Measurements from ENCODE around the gene KLHDC8B. TPM values are rescaled to one million over a fixed set of nuclear protein-coding genes. Genes with fewer than 3 reads are reported as not detected.

Gene KLHDC8B
- 3.5 and 7.7 TPM in 2 replicates for total RNA-seq (2013; cell fraction: nucleolus; rRNA removed)
- total RNA-seq (2014; rRNA removed) (0.73 and 1.4 TPM in 2 replicates), total RNA-seq (2014; rRNA removed; fragmentation: Illumina TruSeq; extraction: Trizol) (0.64 and 0.89 TPM in 2 replicates), total RNA-seq (2021) (1.2 and 1.9 TPM in 2 replicates), polyA plus RNA-seq (2011; rRNA removed) (0.79 and 1.5 TPM in 2 replicates), polyA plus RNA-seq (2014; fragmentation: Illumina TruSeq; extraction: Trizol) (0.85 and 0.98 TPM in 2 replicates), polyA plus RNA-seq (2014; fragmentation: Nextera tagmentation; extraction: Ambion mirVana) (under 1 TPM in 1 of 2 experiments, not detected in 1; 0.40 TPM), polyA plus RNA-seq (2014; rRNA removed) (0.31 and 1.3 TPM in 2 replicates), polyA plus RNA-seq (2016; fragmentation: Nextera tagmentation; extraction: Ambion mirVana) (under 1 TPM; 0.80 to 0.92 TPM), polyA minus RNA-seq (2011; rRNA and poly(A)+ RNA removed) (0.51 and 1.1 TPM in 2 replicates), Bru-seq, nascent RNA (percentile 40 among the genes with signal in this experiment), BruChase-seq, experiment 1, labeled RNA remaining after a 6-hour chase (percentile 29 among the genes with signal in this experiment), BruChase-seq, experiment 2, labeled RNA remaining after a 2-hour chase (percentile 41 among the genes with signal in this experiment)
- polyA plus RNA-seq (2011; ENCODE audit: low read depth) = 1.2 TPM
- 1.2 and 1.5 TPM in 2 replicates for polyA plus RNA-seq (2011; cell fraction: cytosol; rRNA removed)
- polyA plus RNA-seq (2011; cell fraction: nucleus; rRNA removed) = 2.1 and 4.2 TPM in 2 replicates
- 4.0 and 5.2 TPM in 2 replicates for polyA plus RNA-seq (2012)
- not detected in 2 replicates for polyA minus RNA-seq (2011; cell fraction: cytosol; rRNA and poly(A)+ RNA removed)
- polyA minus RNA-seq (2011; cell fraction: nucleus; rRNA and poly(A)+ RNA removed) = 1.1 and 1.5 TPM in 2 replicates
- long read RNA-seq, experiment 1 = 0 reads
- long read RNA-seq, experiment 2, partial matches to known transcripts = 0 of 1 reads
- long read RNA-seq, experiment 2, other reads (novel, unspliced or antisense) = 1 of 1 reads

- H3K4me2 ChIP-seq (ENCODE audit: control insufficient read depth, insufficient read depth) = peak within 1 kb of the TSS; percentile 95
- TF ChIP-seq TAF1 (IDR thresholded peaks at IDR 0.05; ENCODE audit: borderline replicate concordance, low read depth, low read length) (no peak), CHD4 (IDR thresholded peaks at IDR 0.05) (no peak), BCL3 (IDR thresholded peaks at IDR 0.05; ENCODE audit: borderline replicate concordance, insufficient read depth, low read depth, low read length, poor library complexity, severe bottlenecking) (no peak), MLLT1 (IDR thresholded peaks at IDR 0.05) (no peak), EGR1 (IDR thresholded peaks at IDR 0.05; ENCODE audit: borderline replicate concordance in 1 of 2, low read depth in 2 of 2, low read length in 2 of 2) (no peak), FOXM1 (IDR thresholded peaks at IDR 0.05; ENCODE audit: low read depth, low read length) (no peak), SMAD1 (IDR thresholded peaks at IDR 0.05; ENCODE audit: low read depth, partially characterized antibody) (no peak), ZNF274 (IDR thresholded peaks at IDR 0.05; ENCODE audit: insufficient read depth, insufficient read length) (no peak), SPI1 (IDR thresholded peaks at IDR 0.05; ENCODE audit: borderline replicate concordance, insufficient read depth, low read depth, low read length) (no peak), CHD2 (IDR thresholded peaks at IDR 0.05; ENCODE audit: borderline replicate concordance, low read depth, low read length) (peak; percentile 13; the same call in 1 of the 2 replicates), SUZ12 (IDR thresholded peaks at IDR 0.05; ENCODE audit: unreplicated experiment) (no peak), POLR2A (IDR thresholded peaks at IDR 0.05; ENCODE audit: low read depth, low read length) (peak; percentile 53), KAT2A (conservative IDR thresholded peaks at IDR 0.05; ENCODE audit: control insufficient read depth, low read depth, low read length) (no peak), PAX8 (IDR thresholded peaks at IDR 0.05) (no peak), SRF (IDR thresholded peaks at IDR 0.05; ENCODE audit: low read depth in 2 of 2, low read length in 2 of 2) (no peak), POU2F2 (IDR thresholded peaks at IDR 0.05; ENCODE audit: borderline replicate concordance, low read depth, low read length) (no peak), NFYB (IDR thresholded peaks at IDR 0.05; ENCODE audit: insufficient read depth, low read depth, low read length) (no peak)
Observed at GRCh38 chr3:49171119-49171774, at the start of gene KLHDC8B. Gene KLHDC8B, plus strand, starts transcription at chr3:49171598. Its CDS starts 1,172 bp downstream, at chr3:49172770.

More at GRCh38 chr3:49171119-49171774, at the start of gene KLHDC8B:
- peak within 1 kb of the TSS; percentile 74 for H3K4me3 ChIP-seq
- RAD21 ChIA-PET (ENCODE audit: unreplicated experiment) = interaction anchor here (0.6 to 1.9 kb wide), 8 partner anchors 67 to 283 kb away, joined by 3 to 17 read pairs (median 3); partner anchors contain the start of genes RHOA, USP4 and WDR6
- in situ Hi-C loops (cut with MboI) (no loop called here), intact Hi-C loops (cut with micrococcal nuclease; ENCODE audit: unreplicated experiment) (loop anchor here (1.0 kb wide), 1 partner anchor 278 kb away; no protein-coding TSS in a partner anchor)
- no peak within 1 kb of the TSS for H3K27ac ChIP-seq (ENCODE audit: control insufficient read depth, insufficient read depth)
- ATAC-seq (peak; percentile 90), FAIRE-seq (no peak), DNase-seq (ENCODE audit: low read depth, low spot score) (peak; percentile 12)
- no TSS peak for BruUV-seq (replicated peaks)
- CTCF ChIA-PET = interaction anchor here (0.6 to 5.9 kb wide), 18 partner anchors 10 to 369 kb away, joined by 3 to 59 read pairs (median 5); partner anchors contain the start of genes NICN1 and USP4
- peaks cover 4% of the 10 kb centered on the region for H3K79me2 ChIP-seq (ENCODE audit: control insufficient read depth, insufficient read depth, low read length)
- H4K20me1 ChIP-seq (ENCODE audit: control insufficient read depth, insufficient read depth) = no peaks in the 10 kb centered on the region
- H3K4me1 ChIP-seq (ENCODE audit: control insufficient read depth, insufficient read depth, low read length) = peaks cover 5% of the 10 kb centered on the region
- WGBS (ENCODE audit: insufficient coverage, insufficient replicate concordance, low lambda C conversion rate, missing lambda C conversion rate) = 2% methylated on average over 55 of the region's 57 CpGs
- POLR2A ChIA-PET = interaction anchor here (0.9 to 2.1 kb wide), 2 partner anchors 107 to 278 kb away, joined by 4 to 6 read pairs; no protein-coding TSS in a partner anchor
- SMC1A ChIA-PET (ENCODE audit: uncharacterized antibody, unreplicated experiment) = interaction anchor here (0.6 to 1.4 kb wide), 4 partner anchors 276 to 283 kb away, joined by 3 to 14 read pairs (median 4); no protein-coding TSS in a partner anchor
- peak within 1 kb of the TSS; percentile 52; the same call in 1 of the 2 replicates for H3K9ac ChIP-seq (ENCODE audit: control insufficient read depth, insufficient read depth, low read length)
- H3K36me3 ChIP-seq (ENCODE audit: control insufficient read depth in 2 of 2, insufficient read depth in 2 of 2, low read length in 1 of 2) = no peaks in the 10 kb centered on the region
- peaks cover 2% of the 10 kb centered on the region; the same call in 2 of the 3 replicates for H3K9me3 ChIP-seq (replicated peaks; ENCODE audit: control insufficient read depth, insufficient read depth, low read length)
- peak within 1 kb of the TSS; percentile 92 for H2AFZ ChIP-seq (ENCODE audit: control insufficient read depth, low read depth, low read length)
- no peaks in the 10 kb centered on the region for H3K27me3 ChIP-seq (replicated peaks in 1 of 2; ENCODE audit: control insufficient read depth in 2 of 2, insufficient read depth in 2 of 2, low read length in 1 of 2)

Measured in GM12878 (cell line).